G401.6 (cell line): ENCODE results near the gene CPXM1.
"Not testable (repeated sequence)": the region's sequence is repeated elsewhere in the genome, so short reads cannot be mapped to it uniquely, and the experiment has no call there.

Source experiments
- FAIRE-seq: peaks from 2 replicates; lab custom pipeline; 2012; peaks lifted over from hg19 to GRCh38; lab: Jason Lieb, UNC

The CPXM1 gene

DNA sequence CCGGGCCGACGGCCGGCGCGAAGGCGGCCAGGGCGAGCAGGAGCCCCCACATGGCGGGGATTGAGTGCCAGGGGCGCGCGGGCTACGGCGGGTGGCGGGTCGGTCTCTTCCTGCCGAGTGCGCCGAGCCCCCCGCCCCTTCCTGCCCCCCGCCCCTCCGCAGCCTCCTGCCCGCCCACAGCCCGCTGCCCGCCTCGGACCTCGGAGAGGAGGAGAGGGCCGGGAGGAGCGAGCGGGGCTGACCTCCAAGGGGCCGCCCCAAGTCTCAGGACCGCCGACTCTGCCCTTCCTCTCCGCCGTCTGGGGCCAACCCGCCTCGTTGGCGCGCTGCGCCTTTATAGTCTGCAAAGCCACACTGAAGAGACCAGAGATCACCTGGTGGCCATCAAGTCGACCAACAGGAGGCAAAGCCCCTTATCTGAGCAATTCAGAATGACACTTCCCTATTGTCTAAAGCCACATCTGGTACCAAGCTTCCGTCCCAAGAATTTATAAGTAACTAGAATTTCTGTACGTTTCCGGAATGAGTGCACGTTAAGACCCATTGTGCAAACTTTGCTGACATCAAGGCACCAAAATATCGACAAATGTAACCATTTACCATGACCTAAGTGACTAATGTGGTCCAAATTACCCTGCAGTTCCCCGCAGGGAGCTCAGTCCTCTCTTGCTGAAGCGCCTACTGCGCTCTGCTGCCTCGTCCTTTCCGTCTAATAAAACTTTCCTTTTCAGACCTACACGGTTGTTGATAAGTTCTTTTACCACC is at the start of gene CPXM1:
Gene CPXM1, minus strand, starts transcription at position 107 of the 765 bp plus-strand sequence. Its CDS starts 55 bp downstream, at position 52.
- no peak for FAIRE-seq

DNA sequence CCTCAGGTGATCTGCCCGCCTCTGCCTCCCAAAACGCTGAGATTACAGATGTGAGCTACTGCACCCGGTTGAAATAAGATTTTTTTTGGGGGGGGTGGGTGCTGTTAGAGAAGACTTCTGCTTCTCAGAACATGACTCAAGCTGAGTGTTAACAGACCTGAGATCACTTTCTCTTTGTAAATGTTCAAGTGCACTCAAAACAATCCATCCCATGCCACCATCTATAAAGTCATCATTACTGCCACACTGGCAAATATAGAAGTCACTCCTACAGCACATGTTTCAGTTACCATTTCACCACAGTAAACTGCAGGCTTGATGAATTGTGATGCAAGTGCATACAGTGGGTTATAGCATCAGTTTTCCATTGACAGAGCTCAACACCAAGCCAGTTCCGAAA is 49.1 kb upstream of the CPXM1 start:
- FAIRE-seq: no peak

DNA sequence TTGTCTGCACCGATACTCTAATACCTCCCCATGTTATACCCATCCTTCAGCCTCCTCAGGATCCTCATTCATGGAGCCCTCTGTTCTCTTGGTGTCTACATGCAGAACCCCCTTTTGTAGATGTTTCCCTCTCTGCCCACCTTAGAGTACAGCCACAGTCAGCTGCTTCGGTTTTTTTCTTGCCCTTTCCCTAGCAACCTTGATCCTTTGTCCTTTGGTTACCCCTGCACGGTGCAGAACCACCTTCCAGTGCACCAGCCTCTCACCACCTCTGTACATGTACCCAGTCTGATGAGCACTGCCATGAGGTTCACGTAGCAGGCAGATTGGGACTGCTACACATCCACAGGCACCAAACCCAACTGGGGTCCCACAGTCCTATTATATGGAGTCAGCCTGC is 47.4 kb upstream of the CPXM1 start:
- no peak for FAIRE-seq

DNA sequence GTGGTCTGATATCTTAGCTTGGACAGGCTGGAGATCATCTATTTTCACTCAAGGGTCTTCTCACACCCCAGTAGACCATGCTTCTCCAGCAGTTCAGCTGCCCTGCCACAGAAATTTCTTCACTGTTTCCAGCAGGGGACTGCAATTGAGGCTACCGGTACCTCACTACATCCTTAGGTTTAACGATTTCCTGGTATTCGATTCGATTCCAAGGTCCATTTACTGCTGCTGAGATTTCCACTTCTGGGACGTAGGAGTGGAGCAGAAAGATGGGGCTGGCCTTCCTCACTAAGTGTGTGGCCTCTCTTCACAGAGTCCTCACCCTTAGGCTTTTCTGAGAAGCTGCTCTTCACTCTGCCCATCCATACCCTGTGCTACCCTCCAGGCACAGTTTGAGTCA is 46.3 kb upstream of the CPXM1 start:
- no peak for FAIRE-seq

DNA sequence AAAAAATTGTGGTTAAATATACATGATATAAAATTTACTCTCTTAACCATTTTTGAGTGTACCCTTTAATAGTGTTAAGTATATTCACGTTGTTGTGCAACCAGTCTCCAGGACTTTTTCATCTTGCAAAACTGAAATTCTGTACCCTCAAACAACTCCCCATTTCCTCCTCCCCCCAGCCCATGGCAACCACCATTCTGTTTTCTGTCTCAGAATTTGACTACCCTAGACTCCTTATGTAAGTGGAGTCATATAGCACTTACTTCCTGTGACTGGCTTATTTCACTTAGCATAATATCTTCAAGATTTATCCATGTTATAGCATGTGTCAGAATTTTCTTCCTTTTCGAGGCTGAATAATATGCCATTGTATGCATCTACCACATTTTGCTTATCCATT is 45.2 kb upstream of the CPXM1 start:
- FAIRE-seq: no peak

DNA sequence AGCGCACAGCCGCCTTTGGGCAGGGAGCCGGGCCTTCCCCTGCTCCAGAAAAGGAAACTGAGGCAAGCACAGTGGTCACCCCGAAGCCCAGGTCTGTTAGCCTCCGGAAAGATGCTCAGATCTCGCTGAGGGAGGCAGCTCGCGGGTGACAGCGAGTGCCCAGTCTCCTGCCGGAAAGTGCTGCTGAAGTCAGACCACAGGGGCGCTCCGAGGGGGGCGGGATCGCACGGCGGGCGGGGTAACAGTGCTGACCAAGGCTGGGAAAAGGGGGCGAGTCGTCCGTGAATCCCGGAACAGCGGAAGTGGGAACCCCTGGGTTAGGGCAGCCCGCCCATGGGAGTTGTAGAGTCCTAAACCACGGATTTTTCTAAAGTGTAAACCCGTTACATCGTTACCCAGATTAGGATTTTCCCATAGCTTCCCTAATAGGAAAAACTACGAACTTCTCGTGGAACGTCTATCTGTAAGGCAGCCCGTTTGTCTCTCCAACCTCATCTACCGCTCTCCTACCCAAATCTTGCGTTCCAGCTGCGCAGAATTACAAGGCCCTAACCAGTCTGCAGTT is 40.6 kb upstream of the CPXM1 start:
- no peak for FAIRE-seq

DNA sequence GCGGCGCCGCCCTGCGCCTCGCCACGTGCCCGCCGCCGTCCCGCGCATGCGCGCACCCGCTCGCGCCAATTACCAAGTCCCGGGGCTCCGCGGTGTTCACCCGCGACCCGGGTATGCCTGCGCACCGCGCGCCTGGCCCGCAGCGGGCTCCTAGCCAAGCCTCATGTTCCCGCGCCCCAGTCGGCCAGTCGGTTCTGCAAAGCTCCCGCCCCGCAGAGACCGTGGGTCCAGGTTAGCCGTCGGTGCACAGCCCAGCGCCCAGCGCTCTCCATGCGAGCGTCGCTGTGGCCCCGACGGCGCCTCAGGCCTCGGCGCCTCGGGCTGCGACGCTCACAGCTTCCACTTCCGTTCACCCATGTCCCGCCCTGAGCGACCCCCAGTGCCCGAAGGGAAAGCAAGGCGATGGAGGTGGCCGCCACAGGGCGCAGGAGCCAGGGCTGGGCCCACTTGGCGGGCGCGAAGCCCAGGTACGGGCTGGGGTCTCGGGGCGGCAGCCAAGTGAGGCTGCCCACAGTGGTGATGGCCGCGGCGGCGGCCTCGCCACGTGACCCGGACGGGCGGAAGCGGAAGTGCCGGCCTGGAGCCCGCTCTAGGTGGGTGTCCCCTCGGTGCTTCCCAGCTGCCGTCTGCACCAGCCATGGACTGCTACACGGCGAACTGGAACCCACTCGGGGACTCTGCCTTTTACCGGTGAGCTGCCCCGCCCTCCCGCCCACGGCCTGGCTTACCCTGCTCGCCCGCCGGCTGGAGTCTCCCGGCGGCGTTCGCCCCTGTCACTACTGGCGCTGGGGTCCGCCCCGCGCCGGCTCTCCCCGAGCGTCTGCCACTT is 39.9 kb upstream of the CPXM1 start, which contains the start of the genes PCED1A and VPS16:
Gene PCED1A, minus strand, starts transcription at position 518 of the 829 bp plus-strand sequence. CDS start 743 bp downstream, outside the sequence.
Gene VPS16, plus strand, starts transcription at position 608 of the 829 bp plus-strand sequence. Its CDS starts 30 bp downstream, at position 638.
- FAIRE-seq: no peak

DNA sequence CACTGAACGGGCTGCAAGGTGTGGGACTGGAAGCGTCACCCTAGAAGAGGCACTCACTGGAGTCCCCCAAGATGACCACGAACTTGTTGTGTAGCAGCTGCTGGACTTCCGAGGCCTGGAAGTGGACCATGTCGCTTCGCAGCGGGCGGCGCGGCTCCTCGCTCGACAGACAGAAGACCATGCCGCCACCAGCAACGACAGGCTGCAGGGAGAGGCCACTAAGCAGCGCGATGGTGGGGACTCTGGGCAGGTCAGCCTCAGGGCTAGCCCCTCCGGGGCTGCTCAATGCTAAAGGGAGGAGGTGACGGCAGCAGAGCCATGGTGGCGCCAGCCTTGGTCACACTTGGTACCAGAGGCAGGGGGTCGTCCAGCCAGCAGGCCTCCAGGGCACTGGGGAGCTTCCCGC is 39.3 kb upstream of the CPXM1 start:
- FAIRE-seq: no peak

DNA sequence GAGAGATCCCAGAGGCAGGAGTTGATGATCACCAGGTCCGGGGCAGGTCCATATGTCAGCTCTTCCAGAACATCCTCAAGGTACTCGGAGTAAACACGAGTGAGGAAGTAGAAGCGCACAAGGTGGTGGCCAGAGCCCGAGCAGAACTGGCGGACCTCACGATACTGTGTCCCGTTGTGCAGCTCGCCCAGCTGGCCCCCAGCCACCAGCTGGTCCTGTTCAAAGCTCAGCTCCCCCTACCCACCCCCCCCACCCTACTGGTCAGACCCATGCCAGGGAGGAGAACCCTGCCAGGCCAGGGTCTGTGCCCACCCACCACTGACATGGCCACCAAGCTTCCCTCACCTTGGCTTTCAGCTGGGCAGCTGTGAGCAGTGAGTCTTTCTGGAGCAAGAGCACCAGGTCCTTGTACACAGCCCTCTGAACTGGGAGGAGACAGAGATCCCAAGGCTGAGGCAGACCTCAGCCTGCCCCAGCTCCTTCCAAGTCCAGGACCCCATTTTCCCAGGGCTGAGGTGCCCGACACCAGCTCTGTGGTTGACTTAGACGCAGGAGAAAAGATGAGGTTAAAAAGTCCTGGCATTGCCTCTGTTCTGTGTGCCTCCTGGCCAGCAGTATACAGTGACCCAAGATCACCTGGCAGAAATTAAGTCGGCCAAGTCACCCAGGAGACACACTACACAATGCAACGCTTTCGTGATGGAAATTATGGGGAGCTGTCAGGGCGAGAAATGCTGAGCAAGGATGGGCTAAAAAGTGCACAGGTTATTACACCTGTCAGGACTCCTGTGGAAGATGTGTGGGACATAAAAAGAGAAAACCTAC is 38.6 kb upstream of the CPXM1 start:
- FAIRE-seq: no peak

DNA sequence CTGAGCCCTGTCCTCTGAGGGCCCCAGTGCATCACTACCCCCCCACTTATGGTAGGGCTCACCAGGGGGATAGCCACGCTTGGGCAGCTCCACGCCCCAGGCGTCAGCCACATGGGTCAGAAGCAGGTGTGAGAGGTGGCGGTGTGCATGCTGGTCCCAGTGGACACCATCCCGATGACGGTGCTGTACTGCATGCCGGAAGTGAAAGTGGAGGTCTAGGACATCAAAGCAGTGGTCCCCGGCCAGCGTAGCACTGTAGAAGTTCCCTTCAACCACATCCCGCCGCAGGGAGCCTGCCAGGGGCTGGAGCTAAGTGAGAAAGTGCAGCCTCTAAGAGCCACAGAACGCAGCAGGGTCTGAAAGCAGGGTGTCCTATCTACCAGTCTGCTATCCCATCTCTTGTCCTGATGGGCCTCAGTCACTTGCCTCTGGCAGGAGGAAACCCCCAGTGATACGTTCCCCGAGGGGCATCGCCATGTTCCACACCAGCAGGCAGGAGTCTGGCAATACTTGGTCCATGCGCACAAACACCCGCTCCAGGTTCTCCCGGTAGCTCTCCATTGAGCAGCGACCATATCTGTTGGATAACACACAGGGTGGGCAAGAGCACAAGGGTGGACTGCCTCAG is 37.9 kb upstream of the CPXM1 start:
- no peak for FAIRE-seq

DNA sequence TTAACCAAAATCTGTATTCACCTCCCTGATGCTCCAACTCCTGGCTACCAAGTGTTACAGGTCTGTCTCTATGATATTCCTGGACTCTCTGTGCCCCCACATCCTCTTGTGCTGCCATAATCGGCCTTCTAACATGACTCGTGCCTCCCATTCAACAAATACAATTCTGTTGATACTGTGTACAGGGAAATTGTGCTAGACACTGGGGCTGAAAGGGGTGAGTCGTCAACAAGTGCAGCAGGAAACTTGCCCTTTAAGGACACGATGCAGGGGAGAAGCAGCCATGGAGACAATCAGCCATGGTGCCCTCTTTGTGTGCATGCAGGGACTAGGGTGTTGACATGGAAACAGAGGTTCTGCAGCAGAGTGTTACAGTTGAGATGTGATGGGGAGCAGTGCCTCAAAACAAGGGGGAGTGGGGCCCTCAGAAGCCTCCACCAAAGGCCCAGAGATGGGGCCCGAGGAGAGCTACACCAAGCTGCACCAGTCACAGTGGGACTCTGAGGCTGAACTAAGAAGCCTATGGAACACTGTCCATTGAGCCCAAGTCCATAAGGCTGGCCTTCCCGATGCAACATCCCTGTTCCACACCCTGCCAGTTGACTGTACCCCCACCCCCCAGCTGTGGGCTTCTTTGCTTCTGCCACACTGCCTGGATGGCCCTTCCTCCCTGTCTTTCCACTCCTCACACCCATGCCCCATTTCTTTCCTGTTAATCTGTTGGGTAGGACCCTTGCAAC is 37.0 kb upstream of the CPXM1 start:
- no peak for FAIRE-seq

DNA sequence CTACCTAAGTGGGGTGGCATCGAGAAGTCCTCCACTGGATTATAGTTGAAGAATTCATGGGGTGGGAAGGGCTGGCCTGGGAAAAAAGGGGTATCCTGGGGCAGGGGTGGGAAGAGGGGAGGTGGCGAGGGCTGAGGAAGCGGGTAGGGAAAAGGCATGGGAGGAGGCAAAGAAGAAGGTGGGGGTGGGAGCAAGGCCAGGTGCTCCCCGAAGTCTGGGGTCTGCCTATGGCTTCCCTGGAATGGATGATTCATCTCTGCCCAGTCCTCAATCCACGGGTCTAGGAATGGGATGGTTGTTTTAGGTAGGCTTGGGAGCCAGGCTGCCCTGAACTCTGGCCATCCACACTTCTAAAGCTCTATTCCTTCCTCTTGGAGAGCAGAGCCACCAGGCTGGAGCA is 35.6 kb upstream of the CPXM1 start:
- FAIRE-seq: no peak

DNA sequence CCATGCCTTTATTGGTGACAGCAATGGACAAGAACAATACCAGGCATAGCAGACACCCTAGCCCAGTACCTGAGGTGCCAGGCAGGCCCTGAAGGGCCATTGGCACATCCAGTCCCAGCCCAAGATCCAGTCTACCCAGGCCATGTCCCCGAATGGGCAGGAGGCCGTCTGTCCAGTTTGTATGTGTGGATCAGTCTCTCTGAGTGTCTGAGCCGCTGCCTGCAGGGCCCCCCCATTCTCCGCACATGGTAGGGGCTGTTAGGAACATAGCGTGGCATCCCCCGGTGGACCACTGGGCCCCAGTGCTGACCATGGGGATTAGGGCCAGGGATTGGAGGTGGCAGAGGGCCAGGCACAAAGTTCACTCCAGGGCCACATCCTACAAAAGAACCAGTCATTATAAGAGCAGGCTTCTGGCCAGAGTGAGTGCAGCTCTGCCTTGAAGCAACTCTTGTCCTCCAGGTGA is 34.9 kb upstream of the CPXM1 start:
- no peak for FAIRE-seq

DNA sequence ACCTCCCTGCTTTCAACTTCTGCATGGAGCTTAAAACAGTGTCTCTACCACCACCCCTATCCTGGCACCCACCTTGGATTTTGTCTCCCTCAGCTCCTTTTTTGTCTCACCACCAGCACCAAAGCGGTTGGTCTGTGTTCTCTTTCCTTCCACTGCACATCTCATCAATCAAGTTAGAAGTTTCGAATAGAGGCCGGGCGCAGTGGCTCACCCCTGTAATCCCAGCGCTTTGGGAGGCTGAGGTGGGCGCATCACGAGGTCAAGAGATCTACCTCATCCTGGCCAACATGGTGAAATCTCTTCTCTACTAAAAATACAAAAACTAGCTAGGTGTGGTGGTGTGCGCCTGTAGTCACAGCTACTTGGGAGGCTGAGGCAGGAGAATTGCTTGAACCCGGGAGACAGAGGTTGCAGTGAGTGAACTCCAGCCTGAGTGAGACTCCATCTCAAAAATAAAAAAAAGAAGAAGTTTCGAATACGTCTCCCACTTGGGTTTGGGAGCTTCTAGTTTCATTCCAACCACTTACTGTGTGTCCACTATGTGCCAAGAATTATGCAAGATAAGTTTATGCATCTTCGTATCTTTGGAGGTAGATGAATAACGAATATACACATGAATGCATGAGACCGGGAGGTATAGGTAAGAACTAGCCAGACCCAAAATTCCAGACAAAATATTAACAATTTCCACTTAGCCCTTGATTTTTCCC is 34.1 kb upstream of the CPXM1 start:
- no peak for FAIRE-seq

DNA sequence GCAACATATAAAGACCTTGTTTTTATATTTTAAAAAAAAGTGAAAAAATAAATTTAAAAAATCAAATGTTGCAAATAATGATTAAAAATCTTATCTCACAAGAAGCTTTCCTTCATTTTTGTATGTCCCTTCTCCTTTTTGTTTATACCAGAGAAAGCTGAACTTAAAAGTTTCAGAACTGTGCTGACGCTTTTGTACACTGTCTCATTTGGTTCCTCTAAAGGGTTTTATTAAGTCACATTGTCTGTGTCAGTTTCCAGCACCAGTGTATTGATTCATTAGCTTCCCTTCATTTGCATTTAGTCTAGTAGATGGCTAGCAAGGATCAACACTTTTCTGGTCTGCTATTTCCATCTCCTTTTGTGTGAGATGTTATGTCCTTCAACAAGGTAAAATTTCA is 33.3 kb upstream of the CPXM1 start:
- no peak for FAIRE-seq

DNA sequence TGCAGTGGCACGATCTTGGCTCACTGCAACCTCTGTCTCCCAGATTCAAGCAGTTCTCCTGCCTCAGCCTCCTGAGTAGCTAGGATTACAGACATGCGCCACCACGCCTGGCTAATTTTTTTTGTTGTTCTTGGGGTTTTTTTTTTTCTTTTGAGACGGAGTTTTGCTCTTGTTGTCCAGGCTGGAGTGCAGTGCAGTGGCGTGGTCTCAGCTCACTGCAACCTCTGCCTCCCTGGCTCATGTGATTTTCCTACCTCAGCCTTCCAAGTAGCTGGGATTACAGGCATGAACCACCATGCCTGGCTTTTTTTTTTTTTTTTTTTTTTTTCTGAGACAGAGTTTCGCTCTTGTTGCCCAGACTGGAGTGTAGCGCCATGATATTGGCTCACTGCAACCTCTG is 30.8 kb upstream of the CPXM1 start:
- FAIRE-seq: not testable (repeated sequence)

DNA sequence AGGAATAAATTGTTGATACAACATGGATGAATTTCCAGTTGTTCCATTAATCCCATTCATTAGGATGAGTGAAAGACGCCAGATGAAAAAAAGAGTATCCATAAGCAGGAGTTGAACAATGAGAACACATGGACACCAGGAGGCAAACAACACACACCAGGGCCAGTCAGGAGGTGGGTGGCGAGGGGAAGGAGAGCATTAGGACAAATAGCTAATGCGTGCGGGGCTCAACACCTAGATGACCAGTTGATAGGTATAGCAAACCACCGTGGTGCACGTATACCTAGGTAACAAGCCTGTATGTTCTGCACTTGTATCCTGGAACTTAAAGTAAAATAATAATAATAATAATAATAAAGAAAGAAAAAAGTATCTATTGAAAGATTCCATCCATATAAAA is 28.9 kb upstream of the CPXM1 start:
- no peak for FAIRE-seq

DNA sequence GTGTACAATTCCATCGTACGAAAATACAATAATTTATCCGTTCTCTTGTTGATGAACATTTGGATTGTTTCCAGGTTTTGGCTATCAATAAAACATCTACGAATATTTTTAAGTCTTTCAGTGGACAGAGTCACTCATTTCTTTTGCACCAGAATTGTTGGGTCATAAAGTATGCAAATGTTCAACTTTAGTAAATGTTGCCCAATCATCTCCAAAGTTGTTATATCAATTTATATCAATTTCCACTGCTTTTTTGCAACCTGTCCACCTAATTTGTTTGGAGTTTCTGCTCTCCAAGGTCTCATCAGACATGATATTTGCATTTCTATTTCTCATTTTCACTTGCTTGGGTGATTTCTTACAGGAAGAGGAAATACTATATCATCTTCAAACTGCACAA is 26.2 kb upstream of the CPXM1 start:
- FAIRE-seq: no peak

DNA sequence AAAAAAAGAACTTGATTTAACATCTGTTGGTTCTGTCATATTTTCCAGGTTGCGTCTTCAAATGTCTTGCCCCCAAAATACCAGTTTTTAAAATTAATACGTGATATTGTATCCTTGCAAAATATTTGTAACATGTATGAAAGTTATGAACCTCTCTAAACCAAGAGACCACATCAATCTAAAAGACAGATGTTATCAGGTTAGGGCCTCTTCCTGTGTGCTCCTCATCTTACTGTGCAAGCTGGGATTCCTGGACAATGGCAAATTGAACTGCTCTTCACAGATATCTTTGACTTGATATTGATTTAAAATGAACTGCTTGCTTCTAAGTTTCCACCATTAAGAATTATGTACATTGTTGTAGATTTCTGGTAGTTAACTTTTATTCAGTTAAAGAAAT is 25.3 kb upstream of the CPXM1 start:
- FAIRE-seq: no peak

DNA sequence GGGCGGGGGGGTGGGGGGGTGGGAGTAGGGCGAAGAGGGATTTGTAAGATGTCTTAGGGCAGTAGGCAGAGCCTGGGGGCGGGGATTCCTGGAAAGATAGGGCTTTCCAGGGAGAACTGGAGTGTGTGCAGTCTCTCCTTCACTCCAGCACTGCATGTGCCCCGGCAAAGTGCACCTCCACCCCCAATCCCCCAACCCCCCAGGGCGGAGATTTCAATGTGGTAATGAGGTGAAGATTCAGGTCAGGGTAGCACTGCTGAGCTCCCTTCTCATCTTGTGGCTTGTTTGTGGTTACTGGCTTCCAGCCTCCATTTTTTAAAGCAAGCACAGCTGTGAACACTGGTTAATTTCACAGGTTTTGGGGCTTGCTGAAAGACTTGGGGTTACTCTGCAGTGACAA is 21.6 kb upstream of the CPXM1 start:
- FAIRE-seq: no peak
